ENCODE measurements around the gene TLL2.

The TLL2 gene

DNA sequence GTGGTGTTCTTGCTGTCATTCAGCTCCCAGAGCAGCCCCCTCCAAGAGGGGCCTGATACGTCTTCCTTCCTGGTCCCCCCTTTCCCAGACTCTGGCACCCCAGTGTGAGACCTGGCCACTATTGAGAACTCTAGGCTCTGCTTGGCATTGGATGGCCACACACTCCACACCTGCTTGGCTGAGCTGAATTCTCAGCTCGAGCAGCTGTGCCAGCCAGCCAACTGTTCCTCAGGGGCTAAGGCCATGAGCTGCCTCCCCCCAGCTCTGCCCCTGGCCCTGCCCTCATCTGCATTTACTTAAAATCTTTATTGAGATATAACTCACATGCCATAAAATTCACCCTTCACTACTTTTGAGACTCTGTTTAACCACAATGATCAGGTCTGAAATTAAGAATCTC is 6.7 kb downstream of the TLL2 start:
- TF ChIP-seq, protein P1, sequence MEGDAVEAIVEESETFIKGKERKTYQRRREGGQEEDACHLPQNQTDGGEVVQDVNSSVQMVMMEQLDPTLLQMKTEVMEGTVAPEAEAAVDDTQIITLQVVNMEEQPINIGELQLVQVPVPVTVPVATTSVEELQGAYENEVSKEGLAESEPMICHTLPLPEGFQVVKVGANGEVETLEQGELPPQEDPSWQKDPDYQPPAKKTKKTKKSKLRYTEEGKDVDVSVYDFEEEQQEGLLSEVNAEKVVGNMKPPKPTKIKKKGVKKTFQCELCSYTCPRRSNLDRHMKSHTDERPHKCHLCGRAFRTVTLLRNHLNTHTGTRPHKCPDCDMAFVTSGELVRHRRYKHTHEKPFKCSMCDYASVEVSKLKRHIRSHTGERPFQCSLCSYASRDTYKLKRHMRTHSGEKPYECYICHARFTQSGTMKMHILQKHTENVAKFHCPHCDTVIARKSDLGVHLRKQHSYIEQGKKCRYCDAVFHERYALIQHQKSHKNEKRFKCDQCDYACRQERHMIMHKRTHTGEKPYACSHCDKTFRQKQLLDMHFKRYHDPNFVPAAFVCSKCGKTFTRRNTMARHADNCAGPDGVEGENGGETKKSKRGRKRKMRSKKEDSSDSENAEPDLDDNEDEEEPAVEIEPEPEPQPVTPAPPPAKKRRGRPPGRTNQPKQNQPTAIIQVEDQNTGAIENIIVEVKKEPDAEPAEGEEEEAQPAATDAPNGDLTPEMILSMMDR (conservative IDR thresholded peaks at IDR 0.05; ENCODE audit: low read depth, low read length), result no peak
- H3K4me3 ChIP-seq (ENCODE audit: low read depth, low read length), result no peak overlapping the region
- DNase-seq (ENCODE audit: low read depth), result no peak

DNA sequence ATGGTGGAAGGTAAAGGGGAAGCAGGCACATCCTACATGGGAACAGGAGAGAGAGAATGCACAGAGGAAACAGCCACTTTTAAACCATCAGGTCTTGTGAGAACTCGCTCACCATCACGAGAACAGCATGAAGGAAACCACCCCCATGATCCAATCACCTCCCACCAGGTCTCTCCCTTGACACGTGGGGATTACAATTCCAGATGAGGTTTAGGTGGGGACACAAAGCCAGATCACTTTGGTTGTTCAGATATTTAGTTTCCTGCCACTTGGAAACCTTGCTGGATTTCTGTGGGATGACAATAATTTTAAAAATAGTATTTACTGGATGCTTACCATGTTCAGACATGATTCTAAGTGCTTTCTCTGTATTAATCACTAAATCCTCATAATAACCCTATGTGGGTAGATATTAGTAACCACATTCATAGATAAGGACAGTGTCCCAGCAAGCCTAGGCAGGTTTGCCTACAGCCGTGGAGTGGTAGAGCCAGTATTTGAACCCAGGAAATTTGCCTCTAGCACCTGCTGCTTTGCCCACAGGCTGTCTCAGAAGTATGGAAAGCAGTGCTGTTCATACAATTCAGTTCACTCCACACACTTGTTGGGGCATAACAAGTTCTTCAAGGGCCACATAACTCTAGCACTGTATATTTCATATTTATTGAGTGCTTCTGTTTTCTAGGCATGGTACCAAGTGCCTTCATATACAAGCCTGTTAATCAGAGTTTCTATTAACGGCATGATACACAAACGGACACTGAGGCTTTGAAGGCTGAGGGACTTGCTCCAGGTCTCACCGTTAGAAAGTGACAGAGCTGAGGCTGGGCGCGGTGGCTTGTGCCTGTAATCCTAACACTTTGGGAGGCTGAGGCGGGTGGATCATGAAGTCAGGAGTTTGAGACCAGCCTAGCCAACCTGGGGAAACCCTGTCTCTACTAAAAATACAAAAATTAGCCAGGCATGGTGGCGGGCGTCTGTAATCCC is 8.3 kb downstream of the TLL2 start:
- TF ChIP-seq, protein P1 (conservative IDR thresholded peaks at IDR 0.05; ENCODE audit: low read depth, low read length), result no peak
- H3K4me3 ChIP-seq (ENCODE audit: low read depth, low read length), result no peak overlapping the region
- DNase-seq (ENCODE audit: low read depth), result no peak

DNA sequence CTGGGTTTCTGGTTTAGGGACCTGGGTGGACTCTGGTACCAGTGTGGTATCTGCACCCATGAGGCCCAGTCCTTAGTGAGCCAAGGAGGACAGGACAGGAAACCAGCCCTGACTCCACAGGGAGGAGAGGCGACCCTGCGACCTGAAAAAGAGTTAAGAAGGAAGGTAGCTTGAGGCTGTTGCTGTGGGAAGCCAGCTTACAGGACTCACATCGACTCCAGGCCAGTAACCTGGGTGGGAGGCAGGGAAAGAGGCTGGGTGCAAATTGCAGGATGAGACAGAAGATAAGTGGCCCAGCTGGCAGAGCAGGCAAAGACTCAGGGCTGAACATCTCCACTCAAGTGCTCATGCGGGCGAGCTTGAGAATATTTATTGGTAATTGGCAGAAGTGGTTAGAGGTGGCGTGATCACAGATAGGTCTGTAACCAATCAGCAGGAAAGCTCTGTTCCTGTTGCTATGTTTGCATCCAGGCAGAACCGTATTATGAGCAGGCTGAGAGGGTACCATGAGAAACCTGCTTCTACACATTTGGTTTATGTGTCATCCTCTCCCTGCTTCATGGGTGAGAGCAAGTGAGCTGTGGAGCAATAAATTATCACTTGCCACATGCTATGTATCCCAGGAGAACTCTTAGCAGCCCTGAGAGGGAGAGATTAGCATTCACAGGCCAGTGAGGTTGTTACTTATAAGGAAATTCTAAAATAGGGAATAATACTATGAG is 11.0 kb downstream of the TLL2 start:
- no peak for DNase-seq (ENCODE audit: low read depth)
- no peak overlapping the region for H3K4me3 ChIP-seq (ENCODE audit: low read depth, low read length)
- TF ChIP-seq, protein P1 (conservative IDR thresholded peaks at IDR 0.05; ENCODE audit: low read depth, low read length), result no peak

DNA sequence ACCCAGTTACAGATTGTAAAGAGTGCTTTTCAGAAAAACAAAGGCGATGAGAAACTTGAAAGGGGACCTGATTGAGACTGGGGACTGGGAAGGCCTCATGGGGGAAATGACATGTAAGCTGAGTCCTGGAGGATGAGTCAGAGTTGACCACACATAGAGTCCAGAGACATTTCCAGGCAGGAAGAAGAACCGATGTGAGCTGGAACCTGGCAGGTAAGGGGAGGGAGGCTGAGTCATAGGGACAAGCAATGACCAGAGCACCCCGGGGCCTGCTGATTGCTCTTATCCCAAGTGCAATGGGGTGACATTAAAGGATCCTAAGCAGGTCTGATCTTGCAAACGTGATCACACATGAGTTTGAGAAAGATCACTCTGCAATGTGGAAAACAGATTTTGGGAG is 11.7 kb downstream of the TLL2 start:
- TF ChIP-seq, protein P1 (conservative IDR thresholded peaks at IDR 0.05; ENCODE audit: low read depth, low read length), result no peak
- DNase-seq (ENCODE audit: low read depth), result no peak
- no peak overlapping the region for H3K4me3 ChIP-seq (ENCODE audit: low read depth, low read length)

DNA sequence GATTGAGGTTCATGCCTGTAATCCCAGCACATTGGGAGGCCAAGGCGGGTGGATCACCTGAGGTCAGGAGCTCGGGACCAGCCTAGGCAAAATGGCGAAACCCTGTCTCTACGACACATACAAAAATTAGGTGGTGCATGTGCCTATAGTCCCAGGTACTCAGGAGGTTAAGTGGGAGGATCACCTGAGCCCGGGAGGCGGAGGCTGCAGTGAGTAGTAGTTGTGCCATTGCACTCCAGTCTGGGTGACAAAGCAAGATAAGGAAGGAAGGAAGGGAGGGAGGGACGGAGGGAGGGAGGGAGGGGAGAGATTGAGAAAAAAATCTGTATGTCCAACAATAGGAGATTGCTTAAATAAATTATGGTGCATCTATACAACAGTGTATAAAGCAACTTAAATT is 13.2 kb downstream of the TLL2 start:
- H3K4me3 ChIP-seq (ENCODE audit: low read depth, low read length), result no peak overlapping the region
- no peak for DNase-seq (ENCODE audit: low read depth)
- TF ChIP-seq, protein P1 (conservative IDR thresholded peaks at IDR 0.05; ENCODE audit: low read depth, low read length), result no peak

DNA sequence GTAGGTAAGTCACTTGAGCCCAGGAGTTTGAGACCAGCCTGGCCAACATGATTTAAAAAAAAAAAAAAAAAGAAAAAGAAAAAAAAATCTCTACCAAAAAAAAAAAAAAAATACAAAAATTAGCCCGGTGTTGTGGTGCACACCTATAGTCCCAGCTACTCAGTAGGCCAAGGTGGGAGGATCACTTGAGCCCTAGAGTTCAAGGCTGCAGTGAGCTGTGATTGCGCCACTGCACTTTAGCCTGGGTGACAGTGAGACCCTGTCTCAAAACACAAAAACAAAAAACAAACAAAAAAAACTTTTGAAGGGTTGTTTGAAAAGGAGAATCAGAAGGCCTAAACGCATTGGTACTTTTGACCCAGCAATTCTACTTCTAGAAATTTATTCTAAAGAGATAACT is 13.7 kb downstream of the TLL2 start:
- no peak for DNase-seq (ENCODE audit: low read depth)
- no peak overlapping the region for H3K4me3 ChIP-seq (ENCODE audit: low read depth, low read length)
- TF ChIP-seq, protein P1 (conservative IDR thresholded peaks at IDR 0.05; ENCODE audit: low read depth, low read length), result no peak

All from choroid plexus epithelial cell (primary cell).